ENCODE data around the gene PRAMEF10. TPM values are rescaled to one million over a fixed set of nuclear protein-coding genes. Genes with fewer than 3 reads are reported as not detected.
"Not testable (repeated sequence)": the region's sequence is repeated elsewhere in the genome, so short reads cannot be mapped to it uniquely, and the experiment has no call there.

Gene PRAMEF10, protein sequence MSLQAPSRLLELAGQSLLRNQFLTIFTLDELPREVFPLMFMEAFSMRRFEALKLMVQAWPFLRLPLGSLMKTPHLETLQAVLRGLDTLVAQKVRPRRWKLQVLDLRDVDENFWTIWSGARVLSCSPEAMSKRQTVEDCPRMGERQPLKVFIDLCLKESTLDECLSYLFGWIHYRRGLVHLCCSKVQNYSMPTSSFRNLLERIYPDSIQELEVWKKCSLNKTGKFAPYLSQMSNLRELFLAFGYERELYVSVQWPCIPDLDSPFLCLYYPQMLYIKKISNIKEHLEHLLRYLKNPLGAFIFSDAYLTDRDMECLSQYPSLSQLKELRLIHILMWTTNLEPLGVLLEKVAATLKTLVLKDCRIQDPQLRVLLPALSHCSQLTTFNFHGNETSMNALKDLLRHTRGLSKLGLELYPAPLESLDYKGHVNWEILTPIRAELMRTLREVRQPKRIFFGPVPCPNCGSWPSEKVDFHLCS
- not detected for total RNA-seq
- not detected for total RNA-seq (2013)

GRCh38 chr1:12898170-12898569 is at the start of gene PRAMEF10:
TSS of gene PRAMEF10 (minus strand) at chr1:12898270. CDS start at chr1:12895847, 2,423 bp downstream.
- H3K9me3 Mint-ChIP-seq; H3K4me3 ChIP-seq (ENCODE audit: low read length); H3K4me1 ChIP-seq (ENCODE audit: control insufficient read depth, insufficient read depth, low read length); H3K4me3 Mint-ChIP-seq; H3K27me3 Mint-ChIP-seq (ENCODE audit: low read depth in 2 of 2); ATAC-seq; H3K36me3 ChIP-seq (ENCODE audit: control insufficient read depth, insufficient read depth, low read length); DNase-seq; H3K27me3 ChIP-seq (ENCODE audit: control insufficient read depth, insufficient read depth, low read length); H3K9me3 ChIP-seq (ENCODE audit: control insufficient read depth, insufficient read depth, low read length); H3K27ac ChIP-seq (ENCODE audit: low read length); H3K4me1 Mint-ChIP-seq; H3K27ac Mint-ChIP-seq; H3K36me3 Mint-ChIP-seq; intact Hi-C loops (cut with micrococcal nuclease): not testable (repeated sequence)
- no CpG with 5 or more reads among the region's 1 CpG for WGBS (ENCODE audit: insufficient coverage)

- H3K27ac Mint-ChIP-seq; H3K4me1 ChIP-seq (ENCODE audit: control insufficient read depth, insufficient read depth, low read length); H3K27ac ChIP-seq (ENCODE audit: low read length); H3K4me1 Mint-ChIP-seq; intact Hi-C loops (cut with micrococcal nuclease); H3K36me3 Mint-ChIP-seq; H3K36me3 ChIP-seq (ENCODE audit: control insufficient read depth, insufficient read depth, low read length); H3K9me3 ChIP-seq (ENCODE audit: control insufficient read depth, insufficient read depth, low read length); H3K9me3 Mint-ChIP-seq; ATAC-seq; H3K4me3 Mint-ChIP-seq; H3K4me3 ChIP-seq (ENCODE audit: low read length); H3K27me3 Mint-ChIP-seq (ENCODE audit: low read depth in 2 of 2); H3K27me3 ChIP-seq (ENCODE audit: control insufficient read depth, insufficient read depth, low read length); DNase-seq: not testable (repeated sequence)
- WGBS (ENCODE audit: insufficient coverage) = no CpG with 5 or more reads among the region's 4 CpGs
These were observed 49.4 kb upstream of the PRAMEF10 start, which contains the start of gene PRAMEF6 for GRCh38 chr1:12947480-12947879. TSS of gene PRAMEF6 (minus strand) at chr1:12947580. CDS start at chr1:12942518, 5,062 bp downstream.

DNA sequence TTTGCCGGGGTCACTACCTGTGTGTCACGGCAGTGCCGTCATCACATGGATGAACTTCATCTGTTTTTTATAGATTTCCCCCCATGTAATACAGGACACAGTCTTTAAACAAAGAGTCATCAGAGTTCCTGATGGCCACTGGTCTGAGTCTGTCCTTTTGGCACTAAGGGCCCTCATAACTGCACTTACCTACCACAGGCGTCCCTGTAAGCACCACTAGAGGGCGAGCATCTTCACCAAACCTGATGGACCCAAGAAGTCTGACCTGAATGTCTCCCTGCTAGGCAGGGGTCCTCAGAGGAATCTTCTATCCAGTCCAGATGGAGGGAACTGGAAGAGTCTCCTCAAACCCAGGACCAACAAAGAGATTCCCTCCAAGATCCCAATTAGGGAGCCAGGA is 26.3 kb upstream of the PRAMEF10 start:
- H3K27ac Mint-ChIP-seq; H3K27me3 ChIP-seq (ENCODE audit: control insufficient read depth, insufficient read depth, low read length); H3K27me3 Mint-ChIP-seq (ENCODE audit: low read depth in 2 of 2); ATAC-seq; intact Hi-C loops (cut with micrococcal nuclease); H3K4me1 Mint-ChIP-seq; H3K4me1 ChIP-seq (ENCODE audit: control insufficient read depth, insufficient read depth, low read length); H3K4me3 ChIP-seq (ENCODE audit: low read length); H3K9me3 Mint-ChIP-seq; H3K4me3 Mint-ChIP-seq; H3K9me3 ChIP-seq (ENCODE audit: control insufficient read depth, insufficient read depth, low read length); DNase-seq; H3K27ac ChIP-seq (ENCODE audit: low read length); H3K36me3 Mint-ChIP-seq; H3K36me3 ChIP-seq (ENCODE audit: control insufficient read depth, insufficient read depth, low read length): not testable (repeated sequence)
- WGBS (ENCODE audit: insufficient coverage) = no CpG with 5 or more reads among the region's 5 CpGs

DNA sequence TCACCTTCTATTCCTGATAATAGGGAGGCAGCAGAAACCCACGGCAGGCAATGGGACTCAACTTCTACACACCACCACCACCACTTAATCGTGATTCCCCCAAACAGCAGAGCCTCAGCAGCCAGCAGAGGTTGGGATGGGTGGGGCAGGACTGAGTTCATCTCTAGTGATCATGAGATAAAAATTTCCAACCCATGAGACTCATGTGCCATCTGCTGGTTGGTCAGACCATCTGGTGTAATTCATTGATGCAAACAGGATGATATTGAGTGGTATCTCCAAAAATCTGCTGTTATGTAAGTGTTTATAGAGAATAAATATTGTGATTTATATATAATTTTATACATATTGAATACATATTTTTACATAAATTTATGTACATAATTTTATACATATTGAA is 23.7 kb upstream of the PRAMEF10 start:
- H3K4me1 Mint-ChIP-seq; H3K27me3 Mint-ChIP-seq (ENCODE audit: low read depth in 2 of 2); H3K4me3 ChIP-seq (ENCODE audit: low read length); H3K27ac Mint-ChIP-seq; H3K27ac ChIP-seq (ENCODE audit: low read length); H3K4me1 ChIP-seq (ENCODE audit: control insufficient read depth, insufficient read depth, low read length); intact Hi-C loops (cut with micrococcal nuclease); DNase-seq; H3K9me3 ChIP-seq (ENCODE audit: control insufficient read depth, insufficient read depth, low read length); H3K36me3 ChIP-seq (ENCODE audit: control insufficient read depth, insufficient read depth, low read length); H3K9me3 Mint-ChIP-seq; H3K4me3 Mint-ChIP-seq; H3K36me3 Mint-ChIP-seq; H3K27me3 ChIP-seq (ENCODE audit: control insufficient read depth, insufficient read depth, low read length); ATAC-seq: not testable (repeated sequence)
- no CpG with 5 or more reads among the region's 2 CpGs for WGBS (ENCODE audit: insufficient coverage)

GRCh38 chr1:12916310-12916709 is 18.2 kb upstream of the PRAMEF10 start, which contains the start of gene PRAMEF7:
TSS of gene PRAMEF7 (plus strand) at chr1:12916610. CDS start at chr1:12917693, 1,083 bp downstream.
- H3K27me3 ChIP-seq (ENCODE audit: control insufficient read depth, insufficient read depth, low read length); H3K4me1 ChIP-seq (ENCODE audit: control insufficient read depth, insufficient read depth, low read length); intact Hi-C loops (cut with micrococcal nuclease); H3K4me3 Mint-ChIP-seq; ATAC-seq; H3K36me3 ChIP-seq (ENCODE audit: control insufficient read depth, insufficient read depth, low read length); H3K4me3 ChIP-seq (ENCODE audit: low read length); H3K9me3 ChIP-seq (ENCODE audit: control insufficient read depth, insufficient read depth, low read length); H3K36me3 Mint-ChIP-seq; H3K4me1 Mint-ChIP-seq; H3K27ac ChIP-seq (ENCODE audit: low read length); H3K27ac Mint-ChIP-seq; H3K27me3 Mint-ChIP-seq (ENCODE audit: low read depth in 2 of 2); DNase-seq; H3K9me3 Mint-ChIP-seq: not testable (repeated sequence)
- no CpG with 5 or more reads among the region's 1 CpG for WGBS (ENCODE audit: insufficient coverage)

GRCh38 chr1:12903793-12904572 is 5.9 kb upstream of the PRAMEF10 start:
- WGBS (ENCODE audit: insufficient coverage) = no CpG with 5 or more reads among the region's 5 CpGs
- intact Hi-C loops (cut with micrococcal nuclease); H3K4me3 Mint-ChIP-seq; H3K27ac Mint-ChIP-seq; DNase-seq; ATAC-seq; H3K27me3 Mint-ChIP-seq (ENCODE audit: low read depth in 2 of 2); H3K36me3 ChIP-seq (ENCODE audit: control insufficient read depth, insufficient read depth, low read length); H3K9me3 ChIP-seq (ENCODE audit: control insufficient read depth, insufficient read depth, low read length); H3K27ac ChIP-seq (ENCODE audit: low read length); H3K4me3 ChIP-seq (ENCODE audit: low read length); H3K36me3 Mint-ChIP-seq; H3K4me1 Mint-ChIP-seq; H3K4me1 ChIP-seq (ENCODE audit: control insufficient read depth, insufficient read depth, low read length); H3K9me3 Mint-ChIP-seq; H3K27me3 ChIP-seq (ENCODE audit: control insufficient read depth, insufficient read depth, low read length): not testable (repeated sequence)

DNA sequence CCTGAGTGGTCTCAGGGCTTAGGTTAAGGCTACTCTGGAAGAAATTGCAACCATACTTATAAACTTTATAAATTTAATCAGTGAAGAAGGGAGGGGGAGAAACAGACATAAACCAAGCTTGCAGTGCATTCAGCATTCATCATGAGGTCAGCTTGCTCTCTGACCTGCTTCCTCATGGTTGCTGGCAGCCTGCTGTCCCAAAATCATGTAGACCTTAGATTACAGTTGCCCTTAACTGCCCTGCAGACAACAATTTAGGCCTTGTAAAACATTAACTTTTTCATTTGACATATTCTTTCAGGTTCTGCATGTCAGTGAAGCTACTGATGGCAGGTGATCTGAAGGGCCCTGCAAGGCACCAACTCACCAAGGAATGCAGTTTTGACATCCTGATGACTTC is 1.1 kb upstream of the PRAMEF10 start:
- H3K9me3 ChIP-seq (ENCODE audit: control insufficient read depth, insufficient read depth, low read length); H3K27ac Mint-ChIP-seq; H3K27me3 ChIP-seq (ENCODE audit: control insufficient read depth, insufficient read depth, low read length); intact Hi-C loops (cut with micrococcal nuclease); H3K36me3 Mint-ChIP-seq; H3K9me3 Mint-ChIP-seq; H3K4me1 ChIP-seq (ENCODE audit: control insufficient read depth, insufficient read depth, low read length); H3K4me1 Mint-ChIP-seq; DNase-seq; ATAC-seq; H3K36me3 ChIP-seq (ENCODE audit: control insufficient read depth, insufficient read depth, low read length); H3K4me3 Mint-ChIP-seq; H3K27me3 Mint-ChIP-seq (ENCODE audit: low read depth in 2 of 2); H3K27ac ChIP-seq (ENCODE audit: low read length); H3K4me3 ChIP-seq (ENCODE audit: low read length): not testable (repeated sequence)

Data from natural killer cell (primary cell).